Sigmoid colon (tissue), 7 donors: ENCODE measurements around the gene CABP4. TPM values are rescaled to one million over a fixed set of nuclear protein-coding genes. Genes with fewer than 3 reads are reported as not detected.

ENCODE experiments used
- DNase-seq: peaks from one replicate; pipeline ENCODE4 v3.0.0-alpha.2; 2019
- H3K27ac ChIP-seq, 4 donors: fragments of 200-600 bp; sonication (generic); one replicate each; pipeline ENCODE4 v1.5.1; 2016 to 2019; ENCODE audit warnings: mild to moderate bottlenecking in 1 of 4
- H3K27me3 ChIP-seq, 3 donors: fragments of 200-600 bp; sonication (generic); one replicate each; pipeline ENCODE4 v1.5.1; 2019; ENCODE audit warnings: mild to moderate bottlenecking in 1 of 3
- H3K36me3 ChIP-seq, 4 donors: fragments of 200-600 bp; sonication (generic); one replicate each; pipeline ENCODE4 v1.5.1; 2016 to 2019
- H3K4me1 ChIP-seq, 4 donors: fragments of 200-600 bp; sonication (generic); one replicate each; pipeline ENCODE4 v1.5.1; 2017 to 2019
- H3K4me3 ChIP-seq, 4 donors: fragments of 200-600 bp; sonication (generic); one replicate each; pipeline ENCODE4 v1.5.1; 2017 to 2019; ENCODE audit warnings: mild to moderate bottlenecking in 2 of 4, moderate library complexity in 1 of 4
- H3K9me3 ChIP-seq, 4 donors: fragments of 200-600 bp in 3 of 4; sonication (generic) in 3 of 4; one replicate each; pipeline versions ENCODE4 v1.5.1 to v1.6.1; 2013 to 2019
- CTCF ChIP-seq, 4 experiments: fragments of 450-650 bp in 3 of 4; fragments of 200-600 bp in 1 of 4; IDR thresholded peaks; one replicate each; pipeline ENCODE4 v1.5.1; 2016 to 2019; ENCODE audit warnings: antibody characterized with exemption in 4 of 4, mild to moderate bottlenecking in 3 of 4, moderate library complexity in 2 of 4
- EP300 ChIP-seq, 4 donors: sonication (generic); formaldehyde crosslinking; IDR thresholded peaks; one replicate each; pipeline ENCODE4 v1.6.1; 2017; ENCODE audit warnings: antibody characterized with exemption in 4 of 4
- POLR2A ChIP-seq, 2 donors: fragments of 450-650 bp; IDR thresholded peaks; one replicate each; pipeline ENCODE4 v1.6.1; 2016; ENCODE audit warnings: antibody characterized with exemption in 2 of 2, mild to moderate bottlenecking in 2 of 2, moderate library complexity in 2 of 2
- POLR2AphosphoS5 ChIP-seq, 4 donors: sonication (generic); formaldehyde crosslinking; IDR thresholded peaks; one replicate each; pipeline ENCODE4 v1.6.1; 2017; ENCODE audit warnings: antibody characterized with exemption in 4 of 4
- WGBS, 2 donors: extraction: QIAGEN DNeasy Blood & Tissue Kit; methylation state at CpG; one replicate each; pipeline ENCODE4 v1.1.7; 2013; 5-methylcytosine and 5-hydroxymethylcytosine counted together
- intact Hi-C: fragments of 100-400 bp; cut with DNase I; formaldehyde crosslinking; loops from one replicate; pipeline ENCODE4 v1.15.1; 2023
- polyA plus RNA-seq, 3 donors: library from polyadenylated mRNA; stranded (reverse); fragments of 200-250 nt; gene quantifications; one replicate each; pipeline ENCODE4 v1.2.3, GENCODE V29; 2013
- total RNA-seq, 4 donors: library from RNA; depleted of rRNA; stranded (reverse); fragments of >200 nt; gene quantifications; one replicate each; pipeline ENCODE4 v1.1.0, GENCODE V29; 2016
- donor health status: healthy with polysubstance abuse.
- donor health status: Bipolar disorder and iron deficiency.
- donor health status: healthy.

The CABP4 gene
- total and polyA plus RNA-seq, 7 donors, result 0.41 to 1.5 (median 0.61) TPM; not detected in 1

GRCh38 chr11:67408437-67409200, 46.5 kb upstream of the CABP4 start:
- TF ChIP-seq POLR2AphosphoS5 (IDR thresholded peaks at IDR 0.05), result no peak
- TF ChIP-seq POLR2A (IDR thresholded peaks at IDR 0.05), result no peak
- no peak for TF ChIP-seq CTCF (IDR thresholded peaks at IDR 0.05)
- TF ChIP-seq EP300 (IDR thresholded peaks at IDR 0.05), result no peak
- intact Hi-C loops, result no loop called here
- whole genome bisulfite sequencing, 2 donors, result 49 to 73% methylated on average over 18 of the region's 18 CpGs
- Histone ChIP-seq H3K27ac (no peak overlapping the region), H3K36me3 (no peaks in the 10 kb centered on the region), H3K27me3 (peaks cover 31 to 98% (median 59%) of the 10 kb centered on the region in 3 donors), H3K9me3 (no peaks in the 10 kb centered on the region), H3K4me3 (no peak overlapping the region), H3K4me1 (no peaks in the 10 kb centered on the region)
- no peak for DNase-seq

GRCh38 chr11:67409261-67409666, 45.9 kb upstream of the CABP4 start:
- 42 to 70% methylated on average over 24 of the region's 24 CpGs for WGBS, 2 donors
- TF ChIP-seq POLR2AphosphoS5 (IDR thresholded peaks at IDR 0.05), result no peak
- no peak for TF ChIP-seq POLR2A (IDR thresholded peaks at IDR 0.05)
- no peak for TF ChIP-seq CTCF (IDR thresholded peaks at IDR 0.05)
- no peak for TF ChIP-seq EP300 (IDR thresholded peaks at IDR 0.05)
- Histone ChIP-seq H3K9me3 (no peaks in the 10 kb centered on the region), H3K27me3 (peaks cover 31 to 98% (median 59%) of the 10 kb centered on the region in 3 donors), H3K27ac (no peak overlapping the region), H3K4me3 (no peak overlapping the region), H3K4me1 (no peaks in the 10 kb centered on the region), H3K36me3 (no peaks in the 10 kb centered on the region)
- DNase-seq, result no peak
- intact Hi-C loops, result no loop called here

- no peaks in the 10 kb centered on the region for H3K36me3 ChIP-seq
- WGBS, 2 donors, result 21 to 27% methylated on average over 13 of the region's 13 CpGs
- H3K4me3 ChIP-seq, result no peak overlapping the region
- no peak overlapping the region for H3K27ac ChIP-seq
- peaks cover 0 to 2% (median under 1%) of the 10 kb centered on the region in 4 donors for H3K4me1 ChIP-seq
- no peaks in the 10 kb centered on the region for H3K9me3 ChIP-seq
- TF ChIP-seq POLR2A (IDR thresholded peaks at IDR 0.05) (no peak), EP300 (IDR thresholded peaks at IDR 0.05) (no peak), POLR2AphosphoS5 (IDR thresholded peaks at IDR 0.05) (no peak)
- intact Hi-C loops, result no loop called here
- DNase-seq, result no peak
- peaks cover 31 to 98% (median 59%) of the 10 kb centered on the region in 3 donors for H3K27me3 ChIP-seq
Observed at GRCh38 chr11:67409781-67410368, 45.3 kb upstream of the CABP4 start.

- no peak for DNase-seq
- H3K4me1 ChIP-seq, result peaks cover 0 to 7% (median 5%) of the 10 kb centered on the region in 4 donors
- WGBS, 2 donors, result 58 to 64% methylated on average over 15 of the region's 15 CpGs
- H3K27me3 ChIP-seq, result peaks cover 32 to 98% (median 59%) of the 10 kb centered on the region in 3 donors
- no peaks in the 10 kb centered on the region for H3K36me3 ChIP-seq
- intact Hi-C loops, result no loop called here
- no peaks in the 10 kb centered on the region for H3K9me3 ChIP-seq
- no peak overlapping the region for H3K27ac ChIP-seq
- TF ChIP-seq POLR2AphosphoS5 (IDR thresholded peaks at IDR 0.05), result no peak
- TF ChIP-seq POLR2A (IDR thresholded peaks at IDR 0.05), result no peak
- no peak for TF ChIP-seq EP300 (IDR thresholded peaks at IDR 0.05)
- TF ChIP-seq CTCF (IDR thresholded peaks at IDR 0.05), result no peak
- H3K4me3 ChIP-seq, result no peak overlapping the region
Observed at GRCh38 chr11:67410369-67410831, 44.8 kb upstream of the CABP4 start.
